Measurements from ENCODE around the gene SLIT3. TPM values are rescaled to one million over a fixed set of nuclear protein-coding genes. Genes with fewer than 3 reads are reported as not detected.
"Not testable (repeated sequence)": the region's sequence is repeated elsewhere in the genome, so short reads cannot be mapped to it uniquely, and the experiment has no call there.

SLIT3 gene
- total RNA-seq, 1 donor from 2014 or later: 3.1 TPM

GRCh38 chr5:169219351-169219750, 81.6 kb downstream of the SLIT3 start:
- TF ChIP-seq, protein P1, sequence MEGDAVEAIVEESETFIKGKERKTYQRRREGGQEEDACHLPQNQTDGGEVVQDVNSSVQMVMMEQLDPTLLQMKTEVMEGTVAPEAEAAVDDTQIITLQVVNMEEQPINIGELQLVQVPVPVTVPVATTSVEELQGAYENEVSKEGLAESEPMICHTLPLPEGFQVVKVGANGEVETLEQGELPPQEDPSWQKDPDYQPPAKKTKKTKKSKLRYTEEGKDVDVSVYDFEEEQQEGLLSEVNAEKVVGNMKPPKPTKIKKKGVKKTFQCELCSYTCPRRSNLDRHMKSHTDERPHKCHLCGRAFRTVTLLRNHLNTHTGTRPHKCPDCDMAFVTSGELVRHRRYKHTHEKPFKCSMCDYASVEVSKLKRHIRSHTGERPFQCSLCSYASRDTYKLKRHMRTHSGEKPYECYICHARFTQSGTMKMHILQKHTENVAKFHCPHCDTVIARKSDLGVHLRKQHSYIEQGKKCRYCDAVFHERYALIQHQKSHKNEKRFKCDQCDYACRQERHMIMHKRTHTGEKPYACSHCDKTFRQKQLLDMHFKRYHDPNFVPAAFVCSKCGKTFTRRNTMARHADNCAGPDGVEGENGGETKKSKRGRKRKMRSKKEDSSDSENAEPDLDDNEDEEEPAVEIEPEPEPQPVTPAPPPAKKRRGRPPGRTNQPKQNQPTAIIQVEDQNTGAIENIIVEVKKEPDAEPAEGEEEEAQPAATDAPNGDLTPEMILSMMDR (conservative IDR thresholded peaks at IDR 0.05; ENCODE audit: low read depth, low read length): no peak
- H3K4me3 ChIP-seq (ENCODE audit: low read depth, low read length): no peak overlapping the region
- no peak for DNase-seq (ENCODE audit: low read depth)

DNA sequence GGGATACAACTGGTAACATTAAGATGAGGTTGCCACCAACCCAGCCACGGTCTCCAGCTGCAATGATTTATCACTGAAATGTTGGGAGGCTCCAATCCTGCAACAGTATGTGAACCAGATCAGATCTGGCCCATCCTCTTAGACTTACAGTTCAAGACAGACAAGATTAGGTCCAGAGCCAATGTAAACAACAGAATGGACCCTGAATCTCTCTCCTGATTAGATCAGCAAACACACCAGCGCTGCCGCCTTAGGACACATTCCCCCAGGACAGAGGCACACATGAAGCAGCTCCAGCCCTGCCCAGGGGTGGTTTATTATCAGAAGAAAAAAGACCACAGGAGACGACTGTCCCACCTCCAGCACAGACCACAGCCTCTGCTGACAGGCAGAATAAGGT, 82.1 kb downstream of the SLIT3 start:
- H3K4me3 ChIP-seq (ENCODE audit: low read depth, low read length): no peak overlapping the region
- TF ChIP-seq, protein P1 (conservative IDR thresholded peaks at IDR 0.05; ENCODE audit: low read depth, low read length): no peak
- no peak for DNase-seq (ENCODE audit: low read depth)

- no peak for DNase-seq (ENCODE audit: low read depth)
- TF ChIP-seq, protein P1 (conservative IDR thresholded peaks at IDR 0.05; ENCODE audit: low read depth, low read length): no peak
- H3K4me3 ChIP-seq (ENCODE audit: low read depth, low read length): no peak overlapping the region
Measured at GRCh38 chr5:169218176-169218575, 82.8 kb downstream of the SLIT3 start.

DNA sequence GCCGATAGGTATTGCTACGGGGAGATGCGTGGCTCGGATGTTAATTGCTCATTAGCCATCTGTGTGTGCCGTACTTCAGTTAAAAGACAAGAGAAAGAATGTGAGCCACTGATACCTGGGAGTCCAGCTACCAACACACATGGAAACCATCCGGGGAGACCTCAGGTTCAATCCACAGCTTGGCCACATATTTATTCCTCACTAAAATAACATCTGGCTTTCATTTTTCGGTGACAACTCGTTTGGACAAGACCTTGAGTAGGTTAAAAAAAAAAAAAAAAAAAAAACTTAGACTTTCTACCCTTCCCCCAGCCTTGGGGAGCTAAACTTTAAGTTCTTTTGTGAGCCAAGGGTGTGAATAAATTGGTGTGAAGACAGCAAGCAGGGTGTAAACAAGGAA, 84.1 kb downstream of the SLIT3 start:
- H3K4me3 ChIP-seq (ENCODE audit: low read depth, low read length): no peak overlapping the region
- TF ChIP-seq, protein P1 (conservative IDR thresholded peaks at IDR 0.05; ENCODE audit: low read depth, low read length): no peak
- no peak for DNase-seq (ENCODE audit: low read depth)

- TF ChIP-seq, protein P1 (conservative IDR thresholded peaks at IDR 0.05; ENCODE audit: low read depth, low read length): no peak
- no peak overlapping the region for H3K4me3 ChIP-seq (ENCODE audit: low read depth, low read length)
- no peak for DNase-seq (ENCODE audit: low read depth)
Measured at GRCh38 chr5:169213479-169213878, 87.5 kb downstream of the SLIT3 start.

GRCh38 chr5:169211761-169212160, 89.2 kb downstream of the SLIT3 start:
- not testable (repeated sequence) for DNase-seq (ENCODE audit: low read depth); H3K4me3 ChIP-seq (ENCODE audit: low read depth, low read length)

DNA sequence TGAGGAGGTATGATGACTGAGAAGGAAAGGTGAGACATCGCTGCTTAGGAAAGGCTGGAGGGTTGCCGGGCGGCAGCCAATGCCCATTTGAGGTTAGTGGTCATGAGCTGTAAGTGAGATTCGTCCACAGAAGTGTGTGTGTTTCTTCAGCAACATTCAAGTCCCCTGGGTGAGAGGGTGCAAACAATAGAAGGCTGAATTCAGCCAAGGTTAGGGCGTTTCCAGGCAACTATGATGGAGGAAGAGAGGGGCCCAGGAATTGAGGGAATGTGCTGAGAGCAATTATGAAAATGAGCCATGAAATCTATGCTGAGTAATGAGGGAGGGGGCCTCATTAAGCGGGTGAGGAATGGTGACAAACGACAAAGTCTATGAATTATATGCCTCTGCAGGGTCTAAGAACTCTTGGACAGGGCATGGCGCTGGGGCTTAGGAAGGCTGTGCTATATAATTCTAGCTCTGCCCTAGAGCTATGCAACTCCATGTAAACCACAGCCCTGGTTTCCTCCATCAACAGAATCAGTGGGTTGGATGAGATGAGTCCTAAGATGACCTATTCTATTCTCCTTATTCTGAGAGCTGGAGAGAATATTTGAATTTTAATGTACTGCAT, 96.0 kb downstream of the SLIT3 start:
- TF ChIP-seq, protein P1 (conservative IDR thresholded peaks at IDR 0.05; ENCODE audit: low read depth, low read length): no peak
- no peak for DNase-seq (ENCODE audit: low read depth)
- no peak overlapping the region for H3K4me3 ChIP-seq (ENCODE audit: low read depth, low read length)
